WTC11 (cell line): Measurements from ENCODE around the gene BRCA1.

Source experiments
- CTCF ChIP-seq: fragments of 200-600 bp; IDR thresholded peaks from 2 replicates; pipeline ENCODE4 v1.8.0; 2022; ENCODE audit warnings: antibody characterized with exemption
- FOXJ3 ChIP-seq: sonication (generic); formaldehyde crosslinking; IDR thresholded peaks from 2 replicates; pipeline ENCODE4 v1.9.0; 2021; ENCODE audit warnings: missing genetic modification reagents, mild to moderate bottlenecking, borderline replicate concordance
- FOXP1 ChIP-seq: sonication (generic); formaldehyde crosslinking; IDR thresholded peaks from 2 replicates; pipeline ENCODE4 v1.8.0; 2022; ENCODE audit warnings: missing genetic modification reagents, mild to moderate bottlenecking, moderate library complexity, borderline replicate concordance
- NR2C2 ChIP-seq: sonication (generic); formaldehyde crosslinking; IDR thresholded peaks from 2 replicates; pipeline ENCODE4 v1.8.0; 2022; ENCODE audit warnings: mild to moderate bottlenecking, missing genetic modification reagents
- NR3C1 ChIP-seq: sonication (generic); formaldehyde crosslinking; conservative IDR thresholded peaks from 2 replicates; pipeline ENCODE4 v1.8.1; 2023; ENCODE audit warnings: low read depth, mild to moderate bottlenecking, missing genetic modification reagents
- TEAD4 ChIP-seq: sonication (generic); formaldehyde crosslinking; IDR thresholded peaks from 2 replicates; pipeline ENCODE4 v1.8.0; 2022; ENCODE audit warnings: mild to moderate bottlenecking, missing genetic modification reagents
- TP53 ChIP-seq: sonication (generic); formaldehyde crosslinking; IDR thresholded peaks from 2 replicates; pipeline ENCODE4 v1.8.1; 2023; ENCODE audit warnings: mild to moderate bottlenecking, missing genetic modification reagents
- ZNF416 ChIP-seq: fragments of 250-450 bp; sonication (Bioruptor Pico); IDR thresholded peaks from 2 replicates; pipeline ENCODE4 v1.9.0; 2021; ENCODE audit warnings: mild to moderate bottlenecking, inconsistent platforms
- TF ChIP-seq, protein P1 (sequence below): fragments of 250-450 bp; sonication (Bioruptor Pico); IDR thresholded peaks from 2 replicates; pipeline ENCODE4 v1.9.0; 2021; ENCODE audit warnings: mild to moderate bottlenecking
- TF ChIP-seq, protein P2 (sequence below): fragments of 250-450 bp; sonication (Bioruptor Pico); IDR thresholded peaks from 2 replicates; pipeline ENCODE4 v1.9.0; 2021; ENCODE audit warnings: mild to moderate bottlenecking, borderline replicate concordance

- TF ChIP-seq NR2C2 (CRISPR knock-in tag): no peak
- no peak for TF ChIP-seq CTCF
- TF ChIP-seq FOXJ3 (CRISPR knock-in tag): no peak
- TF ChIP-seq FOXP1: no peak
- TF ChIP-seq, protein P1, sequence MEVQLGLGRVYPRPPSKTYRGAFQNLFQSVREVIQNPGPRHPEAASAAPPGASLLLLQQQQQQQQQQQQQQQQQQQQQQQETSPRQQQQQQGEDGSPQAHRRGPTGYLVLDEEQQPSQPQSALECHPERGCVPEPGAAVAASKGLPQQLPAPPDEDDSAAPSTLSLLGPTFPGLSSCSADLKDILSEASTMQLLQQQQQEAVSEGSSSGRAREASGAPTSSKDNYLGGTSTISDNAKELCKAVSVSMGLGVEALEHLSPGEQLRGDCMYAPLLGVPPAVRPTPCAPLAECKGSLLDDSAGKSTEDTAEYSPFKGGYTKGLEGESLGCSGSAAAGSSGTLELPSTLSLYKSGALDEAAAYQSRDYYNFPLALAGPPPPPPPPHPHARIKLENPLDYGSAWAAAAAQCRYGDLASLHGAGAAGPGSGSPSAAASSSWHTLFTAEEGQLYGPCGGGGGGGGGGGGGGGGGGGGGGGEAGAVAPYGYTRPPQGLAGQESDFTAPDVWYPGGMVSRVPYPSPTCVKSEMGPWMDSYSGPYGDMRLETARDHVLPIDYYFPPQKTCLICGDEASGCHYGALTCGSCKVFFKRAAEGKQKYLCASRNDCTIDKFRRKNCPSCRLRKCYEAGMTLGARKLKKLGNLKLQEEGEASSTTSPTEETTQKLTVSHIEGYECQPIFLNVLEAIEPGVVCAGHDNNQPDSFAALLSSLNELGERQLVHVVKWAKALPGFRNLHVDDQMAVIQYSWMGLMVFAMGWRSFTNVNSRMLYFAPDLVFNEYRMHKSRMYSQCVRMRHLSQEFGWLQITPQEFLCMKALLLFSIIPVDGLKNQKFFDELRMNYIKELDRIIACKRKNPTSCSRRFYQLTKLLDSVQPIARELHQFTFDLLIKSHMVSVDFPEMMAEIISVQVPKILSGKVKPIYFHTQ (CRISPR knock-in tag): no peak
- TF ChIP-seq TEAD4 (CRISPR knock-in tag): no peak
- TF ChIP-seq NR3C1 (CRISPR knock-in tag): no peak
- no peak for TF ChIP-seq TP53 (CRISPR knock-in tag)
- no peak for TF ChIP-seq ZNF416 (CRISPR knock-in tag)
- TF ChIP-seq, protein P2, sequence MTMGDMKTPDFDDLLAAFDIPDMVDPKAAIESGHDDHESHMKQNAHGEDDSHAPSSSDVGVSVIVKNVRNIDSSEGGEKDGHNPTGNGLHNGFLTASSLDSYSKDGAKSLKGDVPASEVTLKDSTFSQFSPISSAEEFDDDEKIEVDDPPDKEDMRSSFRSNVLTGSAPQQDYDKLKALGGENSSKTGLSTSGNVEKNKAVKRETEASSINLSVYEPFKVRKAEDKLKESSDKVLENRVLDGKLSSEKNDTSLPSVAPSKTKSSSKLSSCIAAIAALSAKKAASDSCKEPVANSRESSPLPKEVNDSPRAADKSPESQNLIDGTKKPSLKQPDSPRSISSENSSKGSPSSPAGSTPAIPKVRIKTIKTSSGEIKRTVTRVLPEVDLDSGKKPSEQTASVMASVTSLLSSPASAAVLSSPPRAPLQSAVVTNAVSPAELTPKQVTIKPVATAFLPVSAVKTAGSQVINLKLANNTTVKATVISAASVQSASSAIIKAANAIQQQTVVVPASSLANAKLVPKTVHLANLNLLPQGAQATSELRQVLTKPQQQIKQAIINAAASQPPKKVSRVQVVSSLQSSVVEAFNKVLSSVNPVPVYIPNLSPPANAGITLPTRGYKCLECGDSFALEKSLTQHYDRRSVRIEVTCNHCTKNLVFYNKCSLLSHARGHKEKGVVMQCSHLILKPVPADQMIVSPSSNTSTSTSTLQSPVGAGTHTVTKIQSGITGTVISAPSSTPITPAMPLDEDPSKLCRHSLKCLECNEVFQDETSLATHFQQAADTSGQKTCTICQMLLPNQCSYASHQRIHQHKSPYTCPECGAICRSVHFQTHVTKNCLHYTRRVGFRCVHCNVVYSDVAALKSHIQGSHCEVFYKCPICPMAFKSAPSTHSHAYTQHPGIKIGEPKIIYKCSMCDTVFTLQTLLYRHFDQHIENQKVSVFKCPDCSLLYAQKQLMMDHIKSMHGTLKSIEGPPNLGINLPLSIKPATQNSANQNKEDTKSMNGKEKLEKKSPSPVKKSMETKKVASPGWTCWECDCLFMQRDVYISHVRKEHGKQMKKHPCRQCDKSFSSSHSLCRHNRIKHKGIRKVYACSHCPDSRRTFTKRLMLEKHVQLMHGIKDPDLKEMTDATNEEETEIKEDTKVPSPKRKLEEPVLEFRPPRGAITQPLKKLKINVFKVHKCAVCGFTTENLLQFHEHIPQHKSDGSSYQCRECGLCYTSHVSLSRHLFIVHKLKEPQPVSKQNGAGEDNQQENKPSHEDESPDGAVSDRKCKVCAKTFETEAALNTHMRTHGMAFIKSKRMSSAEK (CRISPR knock-in tag): no peak
These were observed 9.8 kb upstream of the BRCA1 start for GRCh38 chr17:43134774-43135453.
